Measurements from ENCODE around the gene CCDC87. TPM values are rescaled to one million over a fixed set of nuclear protein-coding genes. Genes with fewer than 3 reads are reported as not detected.
"Not testable (repeated sequence)": the region's sequence is repeated elsewhere in the genome, so short reads cannot be mapped to it uniquely, and the experiment has no call there.

CCDC87 gene
- total RNA-seq, 1 experiment from 2014 or later = 1.1 TPM

DNA sequence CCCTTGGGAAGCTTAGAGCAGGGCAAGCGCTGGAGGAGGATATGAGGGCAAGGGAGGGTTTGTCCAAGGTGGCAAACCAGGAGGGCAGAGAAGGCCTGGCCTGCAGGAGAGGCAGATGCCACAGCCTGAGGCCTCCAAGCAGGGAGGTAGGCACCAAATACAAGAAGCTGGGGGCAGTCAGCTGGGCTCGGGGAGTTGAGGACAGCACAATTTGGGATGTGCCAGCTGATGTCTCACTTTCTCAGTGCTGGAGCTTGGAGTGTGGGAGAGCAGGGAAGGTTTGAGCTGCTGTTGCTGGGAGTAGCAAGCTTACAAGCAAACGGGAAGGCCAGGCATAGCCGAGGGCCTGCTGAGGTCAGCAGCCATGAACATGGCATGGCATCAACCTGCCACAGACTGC lies 51.0 kb downstream of the CCDC87 start:
- Histone ChIP-seq H2AFZ (ENCODE audit: low read length) (no peak overlapping the region), H4K8ac (replicated peaks; ENCODE audit: insufficient read length, low read depth, low read length) (no peak overlapping the region), H3K9ac (ENCODE audit: extremely low read depth, insufficient read length, low read length) (no peak overlapping the region), H2BK12ac (ENCODE audit: insufficient read length, low read depth, low read length) (no peak overlapping the region), H3K79me1 (ENCODE audit: insufficient read depth, low read depth, low read length, poor library complexity, severe bottlenecking) (no peaks in the 10 kb centered on the region), H4K20me1 (ENCODE audit: control insufficient read depth, insufficient read depth, insufficient read length) (no peaks in the 10 kb centered on the region), H3K14ac (ENCODE audit: insufficient read depth, low read length) (no peak overlapping the region), H3K79me2 (ENCODE audit: insufficient read depth, low read length) (no peaks in the 10 kb centered on the region), H2BK5ac (ENCODE audit: insufficient read length, low read length) (no peak overlapping the region), H2BK20ac (ENCODE audit: low read depth, low read length, poor library complexity, severe bottlenecking) (no peak overlapping the region), H2BK120ac (ENCODE audit: low read depth, low read length, poor library complexity, severe bottlenecking) (no peak overlapping the region), H3K27ac (ENCODE audit: insufficient read length, low read depth, low read length) (no peak overlapping the region), H3K9me3 (ENCODE audit: control insufficient read depth, low read depth, low read length) (no peaks in the 10 kb centered on the region), H3K4ac (ENCODE audit: low read depth, low read length) (no peak overlapping the region), H3K4me2 (ENCODE audit: insufficient read depth, insufficient read length, low read length) (no peak overlapping the region), H3K23ac (ENCODE audit: insufficient read length, low read depth, low read length) (no peak overlapping the region), H2BK15ac (ENCODE audit: low read depth, low read length) (no peak overlapping the region), H2AK5ac (ENCODE audit: insufficient read length, low read length) (no peak overlapping the region), H4K91ac (ENCODE audit: insufficient read length, low read depth, low read length) (no peak overlapping the region), H3K56ac (ENCODE audit: insufficient read length, low read depth, low read length) (no peak overlapping the region), H4K5ac (ENCODE audit: insufficient read length, low read depth, low read length) (no peak overlapping the region), H3K18ac (ENCODE audit: insufficient read length, low read depth, low read length) (no peak overlapping the region), H3K23me2 (ENCODE audit: insufficient read length, low read depth, low read length, poor library complexity, severe bottlenecking) (no peaks in the 10 kb centered on the region), H3T11ph (ENCODE audit: low read length) (no peak overlapping the region), H3K27me3 (ENCODE audit: insufficient read depth, low read length) (no peaks in the 10 kb centered on the region), H3K4me1 (ENCODE audit: insufficient read depth, low read length) (no peaks in the 10 kb centered on the region; the same call in 1 of the 2 replicates)
- Mint-ChIP-seq H3K4me1 (peaks cover 24 to 25% of the 10 kb centered on the region in 2 experiments), H3K27ac (peak overlapping the region in 2 of 3 experiments; percentile 39 to 48; a peak in 3 of 7 replicates), H3K36me3 (ENCODE audit: insufficient read depth in 1 of 3, low read depth in 3 of 3) (peaks cover 2 to 37% (median 33%) of the 10 kb centered on the region in 3 experiments), H3K4me3 (peak overlapping the region in 1 of 2 experiments; percentile 12; a peak in 2 of 5 replicates), H3K9me3 (no peaks in the 10 kb centered on the region), H3K27me3 (ENCODE audit: low read depth) (no peaks in the 10 kb centered on the region; the same call in 1 of the 2 replicates)
- DNase-seq = no peak
- TF ChIP-seq, protein P1, sequence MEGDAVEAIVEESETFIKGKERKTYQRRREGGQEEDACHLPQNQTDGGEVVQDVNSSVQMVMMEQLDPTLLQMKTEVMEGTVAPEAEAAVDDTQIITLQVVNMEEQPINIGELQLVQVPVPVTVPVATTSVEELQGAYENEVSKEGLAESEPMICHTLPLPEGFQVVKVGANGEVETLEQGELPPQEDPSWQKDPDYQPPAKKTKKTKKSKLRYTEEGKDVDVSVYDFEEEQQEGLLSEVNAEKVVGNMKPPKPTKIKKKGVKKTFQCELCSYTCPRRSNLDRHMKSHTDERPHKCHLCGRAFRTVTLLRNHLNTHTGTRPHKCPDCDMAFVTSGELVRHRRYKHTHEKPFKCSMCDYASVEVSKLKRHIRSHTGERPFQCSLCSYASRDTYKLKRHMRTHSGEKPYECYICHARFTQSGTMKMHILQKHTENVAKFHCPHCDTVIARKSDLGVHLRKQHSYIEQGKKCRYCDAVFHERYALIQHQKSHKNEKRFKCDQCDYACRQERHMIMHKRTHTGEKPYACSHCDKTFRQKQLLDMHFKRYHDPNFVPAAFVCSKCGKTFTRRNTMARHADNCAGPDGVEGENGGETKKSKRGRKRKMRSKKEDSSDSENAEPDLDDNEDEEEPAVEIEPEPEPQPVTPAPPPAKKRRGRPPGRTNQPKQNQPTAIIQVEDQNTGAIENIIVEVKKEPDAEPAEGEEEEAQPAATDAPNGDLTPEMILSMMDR (conservative IDR thresholded peaks at IDR 0.05) = no peak
- no CpG with 5 or more reads among the region's 4 CpGs for WGBS (ENCODE audit: extremely low coverage, insufficient read length, low lambda C conversion rate)

DNA sequence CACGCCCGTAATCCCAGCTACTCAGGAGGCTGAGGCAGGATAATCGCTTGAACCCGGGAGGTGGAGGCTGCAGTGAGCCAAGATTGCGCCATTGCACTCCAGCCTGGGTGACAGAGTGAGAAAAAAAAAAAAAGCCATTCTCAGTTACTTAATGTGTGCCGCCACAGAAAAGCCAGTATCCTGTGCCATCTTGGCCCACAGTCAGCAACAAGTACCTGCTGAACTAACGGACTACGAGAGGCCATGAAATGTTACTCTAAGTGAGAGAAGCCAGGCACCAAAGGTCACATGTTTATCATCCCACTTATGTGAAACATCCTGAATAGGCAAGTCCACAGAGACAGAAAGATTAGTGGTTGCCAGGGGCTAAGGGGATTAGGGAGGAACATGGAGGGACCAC lies 52.3 kb downstream of the CCDC87 start:
- not testable (repeated sequence) for H3K4me2 ChIP-seq (ENCODE audit: insufficient read depth, insufficient read length, low read length); H4K91ac ChIP-seq (ENCODE audit: insufficient read length, low read depth, low read length); H2BK5ac ChIP-seq (ENCODE audit: insufficient read length, low read length); H3K4ac ChIP-seq (ENCODE audit: low read depth, low read length); H3K14ac ChIP-seq (ENCODE audit: insufficient read depth, low read length); H3K27ac Mint-ChIP-seq; H3T11ph ChIP-seq (ENCODE audit: low read length); H3K18ac ChIP-seq (ENCODE audit: insufficient read length, low read depth, low read length); H3K4me3 Mint-ChIP-seq; H3K27me3 Mint-ChIP-seq (ENCODE audit: low read depth); H3K56ac ChIP-seq (ENCODE audit: insufficient read length, low read depth, low read length); H4K20me1 ChIP-seq (ENCODE audit: control insufficient read depth, insufficient read depth, insufficient read length); H3K4me1 ChIP-seq (ENCODE audit: insufficient read depth, low read length); DNase-seq; H3K9me3 ChIP-seq (ENCODE audit: control insufficient read depth, low read depth, low read length); H3K79me1 ChIP-seq (ENCODE audit: insufficient read depth, low read depth, low read length, poor library complexity, severe bottlenecking); H3K9me3 Mint-ChIP-seq; H4K5ac ChIP-seq (ENCODE audit: insufficient read length, low read depth, low read length); H3K9ac ChIP-seq (ENCODE audit: extremely low read depth, insufficient read length, low read length); H2AFZ ChIP-seq (ENCODE audit: low read length); H3K27me3 ChIP-seq (ENCODE audit: insufficient read depth, low read length); H3K23ac ChIP-seq (ENCODE audit: insufficient read length, low read depth, low read length); H4K8ac ChIP-seq (replicated peaks; ENCODE audit: insufficient read length, low read depth, low read length); H2AK5ac ChIP-seq (ENCODE audit: insufficient read length, low read length); H2BK20ac ChIP-seq (ENCODE audit: low read depth, low read length, poor library complexity, severe bottlenecking); H3K23me2 ChIP-seq (ENCODE audit: insufficient read length, low read depth, low read length, poor library complexity, severe bottlenecking); H2BK15ac ChIP-seq (ENCODE audit: low read depth, low read length); H2BK12ac ChIP-seq (ENCODE audit: insufficient read length, low read depth, low read length); H3K27ac ChIP-seq (ENCODE audit: insufficient read length, low read depth, low read length); H2BK120ac ChIP-seq (ENCODE audit: low read depth, low read length, poor library complexity, severe bottlenecking); H3K79me2 ChIP-seq (ENCODE audit: insufficient read depth, low read length)
- Mint-ChIP-seq H3K4me1 (peaks cover 23 to 24% of the 10 kb centered on the region in 2 experiments), H3K36me3 (ENCODE audit: insufficient read depth in 1 of 3, low read depth in 3 of 3) (peaks cover 2 to 45% (median 41%) of the 10 kb centered on the region in 3 experiments)
- no CpG with 5 or more reads among the region's 8 CpGs for WGBS (ENCODE audit: extremely low coverage, insufficient read length, low lambda C conversion rate)

Data from H9 (cell line).